Measurements from ENCODE around the gene DIP2C. TPM values are rescaled to one million over a fixed set of nuclear protein-coding genes. Genes with fewer than 3 reads are reported as not detected.

DIP2C gene
- total RNA-seq, 4 donors from 2014 or later: 13.4 to 32.0 (median 18.4) TPM

GRCh38 chr10:685613-686012 is 3.9 kb downstream of the DIP2C start:
- H3K27ac ChIP-seq: peak overlapping the region in 1 of 4 donors; percentile 89
- H3K36me3 ChIP-seq: no peaks in the 10 kb centered on the region
- no peak for DNase-seq
- H3K4me1 ChIP-seq: peaks cover 5 to 30% (median 15%) of the 10 kb centered on the region in 4 donors
- no peaks in the 10 kb centered on the region for H3K9me3 ChIP-seq
- intact Hi-C loops (cut with DNase I; ENCODE audit: low total_unique reads) (loop anchor here (5.0 kb wide), 2 partner anchors 173 to 193 kb away; no protein-coding TSS in a partner anchor), in situ Hi-C loops (cut with MboI; ENCODE audit: low pct_ligation_motif_present in 1 of 4, low pct_unique_long_range_greater_than_20kb in 1 of 4, low sequenced_read_pairs in 3 of 4) (loop anchor here in 1 of 4 donors (25.0 kb wide), 1 partner anchor 173 kb away; no protein-coding TSS in a partner anchor)
- H3K27me3 ChIP-seq: no peaks in the 10 kb centered on the region
- TF ChIP-seq CTCF (IDR thresholded peaks at IDR 0.05) (no peak), POLR2AphosphoS5 (IDR thresholded peaks at IDR 0.05) (no peak), EP300 (IDR thresholded peaks at IDR 0.05; ENCODE audit: low read depth) (no peak), POLR2A (IDR thresholded peaks at IDR 0.05) (no peak)
- WGBS, 2 donors (ENCODE audit: low coverage in 1 of 2): 81 to 96% methylated on average over 4 to 7 of the region's 7 CpGs
- no peak overlapping the region for H3K4me3 ChIP-seq

- no peak for DNase-seq
- in situ Hi-C loops (cut with MboI; ENCODE audit: low pct_ligation_motif_present in 1 of 4, low pct_unique_long_range_greater_than_20kb in 1 of 4, low sequenced_read_pairs in 3 of 4): loop anchor here in 1 of 4 donors (25.0 kb wide), 1 partner anchor 171 kb away; no protein-coding TSS in a partner anchor
- Histone ChIP-seq H3K4me1 (peaks cover 0 to 24% (median 16%) of the 10 kb centered on the region in 4 donors), H3K27ac (peak overlapping the region; percentile 75 to 89 (median 80)), H3K9me3 (no peaks in the 10 kb centered on the region), H3K27me3 (no peaks in the 10 kb centered on the region), H3K36me3 (no peaks in the 10 kb centered on the region), H3K4me3 (peak overlapping the region in 1 of 4 donors; percentile 15)
- whole genome bisulfite sequencing, 2 donors (ENCODE audit: low coverage in 1 of 2): 60% methylated on average over 23 of the region's 23 CpGs; no CpG with 5 or more reads in 1 of the 2 donors
- intact Hi-C loops (cut with DNase I; ENCODE audit: low total_unique reads): loop anchor here (2.0 kb wide), 1 partner anchor 35 kb away; no protein-coding TSS in a partner anchor
- TF ChIP-seq EP300 (IDR thresholded peaks at IDR 0.05; ENCODE audit: low read depth): peak; percentile 77
- no peak for TF ChIP-seq POLR2A (IDR thresholded peaks at IDR 0.05)
- peak; percentile 48 to 68 (median 48) for TF ChIP-seq POLR2AphosphoS5 (IDR thresholded peaks at IDR 0.05)
Measured at GRCh38 chr10:683448-684071, 5.9 kb downstream of the DIP2C start.

- Histone ChIP-seq H3K36me3 (no peaks in the 10 kb centered on the region), H3K27me3 (no peaks in the 10 kb centered on the region), H3K27ac (peak overlapping the region; percentile 75 to 89 (median 80)), H3K4me1 (peaks cover 0 to 22% (median 15%) of the 10 kb centered on the region in 4 donors), H3K4me3 (no peak overlapping the region), H3K9me3 (no peaks in the 10 kb centered on the region)
- TF ChIP-seq EP300 (IDR thresholded peaks at IDR 0.05; ENCODE audit: low read depth): no peak
- TF ChIP-seq POLR2AphosphoS5 (IDR thresholded peaks at IDR 0.05): no peak
- no peak for TF ChIP-seq CTCF (IDR thresholded peaks at IDR 0.05)
- TF ChIP-seq POLR2A (IDR thresholded peaks at IDR 0.05): no peak
- intact Hi-C loops (cut with DNase I; ENCODE audit: low total_unique reads): loop anchor here (2.0 kb wide), 1 partner anchor 34 kb away; no protein-coding TSS in a partner anchor
- in situ Hi-C loops (cut with MboI; ENCODE audit: low pct_ligation_motif_present in 1 of 4, low pct_unique_long_range_greater_than_20kb in 1 of 4, low sequenced_read_pairs in 3 of 4): loop anchor here in 1 of 4 donors (25.0 kb wide), 1 partner anchor 171 kb away; no protein-coding TSS in a partner anchor
- DNase-seq: no peak
- WGBS, 2 donors (ENCODE audit: low coverage in 1 of 2): 85 to 92% methylated on average over 1 to 14 of the region's 14 CpGs
Measured at GRCh38 chr10:682931-683447, 6.5 kb downstream of the DIP2C start.

GRCh38 chr10:681670-682318 is 7.7 kb downstream of the DIP2C start:
- H3K9me3 ChIP-seq: no peaks in the 10 kb centered on the region
- no peak for DNase-seq
- H3K4me3 ChIP-seq: no peak overlapping the region
- H3K4me1 ChIP-seq: peaks cover 4 to 16% (median 10%) of the 10 kb centered on the region in 4 donors
- H3K27ac ChIP-seq: peak overlapping the region; percentile 75 to 89 (median 80)
- no peaks in the 10 kb centered on the region for H3K36me3 ChIP-seq
- no peak for TF ChIP-seq CTCF (IDR thresholded peaks at IDR 0.05)
- TF ChIP-seq POLR2A (IDR thresholded peaks at IDR 0.05): no peak
- TF ChIP-seq EP300 (IDR thresholded peaks at IDR 0.05; ENCODE audit: low read depth): no peak
- TF ChIP-seq POLR2AphosphoS5 (IDR thresholded peaks at IDR 0.05): no peak
- 77% methylated on average over 9 of the region's 9 CpGs; no CpG with 5 or more reads in 1 of the 2 donors for WGBS, 2 donors (ENCODE audit: low coverage in 1 of 2)
- no peaks in the 10 kb centered on the region for H3K27me3 ChIP-seq
- in situ Hi-C loops (cut with MboI; ENCODE audit: low pct_ligation_motif_present in 1 of 4, low pct_unique_long_range_greater_than_20kb in 1 of 4, low sequenced_read_pairs in 3 of 4): loop anchor here in 1 of 4 donors (25.0 kb wide), 1 partner anchor 169 kb away; no protein-coding TSS in a partner anchor
- intact Hi-C loops (cut with DNase I; ENCODE audit: low total_unique reads): loop anchor here (2.0 kb wide), 1 partner anchor 33 kb away; no protein-coding TSS in a partner anchor

Data from transverse colon (tissue), 4 donors.